RWPE2 (cell line): ENCODE data around the gene ZDHHC1.

Experiments used
- ATAC-seq: fragments of 200-7000 bp; cut with Tn5 transposase; 3 replicates; pipeline ENCODE4 v1.9.1; 2021; ENCODE audit warnings: low read depth
- DNase-seq: peaks from one replicate; pipeline ENCODE4 v3.0.0-alpha.2; 2020; ENCODE audit warnings: low spot score
- H3K27ac ChIP-seq: fragments of 450-650 bp; 2 replicates; pipeline ENCODE4 v1.5.1; 2017; ENCODE audit warnings: mild to moderate bottlenecking; ENCODE audit not compliant: poor library complexity, severe bottlenecking
- H3K27me3 ChIP-seq: fragments of 250-450 bp; sonication (Bioruptor Pico); 2 replicates; pipeline ENCODE4 v1.5.1; 2021; ENCODE audit warnings: mild to moderate bottlenecking, moderate library complexity; ENCODE audit not compliant: insufficient read depth, poor library complexity, severe bottlenecking
- H3K36me3 ChIP-seq: fragments of 250-450 bp; sonication (Bioruptor Pico); 2 replicates; pipeline ENCODE4 v1.5.1; 2020; ENCODE audit warnings: low read depth, mild to moderate bottlenecking, moderate library complexity
- H3K4me1 ChIP-seq: fragments of 250-450 bp; sonication (Bioruptor Pico); 2 replicates; pipeline ENCODE4 v1.5.1; 2021; ENCODE audit warnings: mild to moderate bottlenecking, moderate library complexity; ENCODE audit not compliant: insufficient read depth, poor library complexity, severe bottlenecking
- H3K4me3 ChIP-seq: fragments of 250-450 bp; sonication (Bioruptor Pico); 2 replicates; pipeline ENCODE4 v1.5.1; 2021; ENCODE audit warnings: mild to moderate bottlenecking, moderate library complexity; ENCODE audit not compliant: severe bottlenecking
- H3K9me3 ChIP-seq: fragments of 250-450 bp; sonication (Bioruptor Pico); 2 replicates; pipeline ENCODE4 v1.5.1; 2021; ENCODE audit warnings: mild to moderate bottlenecking, moderate library complexity; ENCODE audit not compliant: severe bottlenecking
- TF ChIP-seq, protein P1 (sequence below): fragments of 450-650 bp; IDR thresholded peaks from one replicate; pipeline ENCODE4 v1.5.1; 2017; ENCODE audit warnings: mild to moderate bottlenecking, moderate library complexity; ENCODE audit not compliant: poor library complexity, severe bottlenecking

The ZDHHC1 gene

DNA sequence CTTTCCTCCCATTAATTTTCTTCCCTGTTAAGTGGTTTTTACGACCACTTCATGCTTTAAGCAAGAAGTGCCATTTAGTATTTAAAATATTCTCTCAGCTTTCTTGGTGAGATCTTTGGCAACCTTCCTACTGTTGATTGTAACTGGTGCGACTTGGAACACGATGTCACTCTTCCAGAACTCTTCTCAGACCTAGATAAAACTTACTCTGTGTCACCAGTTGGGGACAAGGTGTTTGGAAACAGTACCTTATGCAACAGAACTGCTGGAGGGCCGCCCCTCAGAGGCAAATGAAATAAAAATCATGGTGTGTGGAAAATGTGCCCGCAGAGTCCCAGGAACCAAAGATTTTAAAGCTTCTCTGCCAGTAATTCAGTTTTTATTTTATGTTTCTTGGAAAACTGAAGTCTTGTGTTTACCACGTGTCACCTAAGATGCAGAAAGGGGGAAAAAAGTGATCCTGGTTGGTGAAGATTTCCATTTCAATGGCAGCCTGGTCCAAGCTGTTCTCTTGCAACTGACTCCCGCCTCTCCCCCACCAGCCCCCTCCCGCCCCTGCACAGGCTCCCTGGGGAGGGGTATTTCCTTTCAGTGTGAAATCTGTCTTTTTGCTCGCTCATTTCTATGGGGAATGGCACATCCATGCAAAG, 7.5 kb upstream of the ZDHHC1 start:
- no peaks in the 10 kb centered on the region for H3K27me3 ChIP-seq
- DNase-seq (no peak), ATAC-seq (no peak)
- no peaks in the 10 kb centered on the region for H3K9me3 ChIP-seq
- no peaks in the 10 kb centered on the region for H3K36me3 ChIP-seq
- no peak overlapping the region for H3K27ac ChIP-seq
- H3K4me3 ChIP-seq: no peak overlapping the region
- TF ChIP-seq, protein P1, sequence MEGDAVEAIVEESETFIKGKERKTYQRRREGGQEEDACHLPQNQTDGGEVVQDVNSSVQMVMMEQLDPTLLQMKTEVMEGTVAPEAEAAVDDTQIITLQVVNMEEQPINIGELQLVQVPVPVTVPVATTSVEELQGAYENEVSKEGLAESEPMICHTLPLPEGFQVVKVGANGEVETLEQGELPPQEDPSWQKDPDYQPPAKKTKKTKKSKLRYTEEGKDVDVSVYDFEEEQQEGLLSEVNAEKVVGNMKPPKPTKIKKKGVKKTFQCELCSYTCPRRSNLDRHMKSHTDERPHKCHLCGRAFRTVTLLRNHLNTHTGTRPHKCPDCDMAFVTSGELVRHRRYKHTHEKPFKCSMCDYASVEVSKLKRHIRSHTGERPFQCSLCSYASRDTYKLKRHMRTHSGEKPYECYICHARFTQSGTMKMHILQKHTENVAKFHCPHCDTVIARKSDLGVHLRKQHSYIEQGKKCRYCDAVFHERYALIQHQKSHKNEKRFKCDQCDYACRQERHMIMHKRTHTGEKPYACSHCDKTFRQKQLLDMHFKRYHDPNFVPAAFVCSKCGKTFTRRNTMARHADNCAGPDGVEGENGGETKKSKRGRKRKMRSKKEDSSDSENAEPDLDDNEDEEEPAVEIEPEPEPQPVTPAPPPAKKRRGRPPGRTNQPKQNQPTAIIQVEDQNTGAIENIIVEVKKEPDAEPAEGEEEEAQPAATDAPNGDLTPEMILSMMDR: no peak
- no peaks in the 10 kb centered on the region for H3K4me1 ChIP-seq

GRCh38 chr16:67423015-67423414, 6.7 kb upstream of the ZDHHC1 start:
- TF ChIP-seq, protein P1: no peak
- Histone ChIP-seq H3K27ac (no peak overlapping the region), H3K4me3 (no peak overlapping the region), H3K9me3 (no peaks in the 10 kb centered on the region), H3K36me3 (no peaks in the 10 kb centered on the region), H3K27me3 (no peaks in the 10 kb centered on the region), H3K4me1 (no peaks in the 10 kb centered on the region)
- ATAC-seq: no peak
- DNase-seq: no peak

- TF ChIP-seq, protein P1: no peak
- Histone ChIP-seq H3K27ac (no peak overlapping the region), H3K4me3 (no peak overlapping the region), H3K27me3 (no peaks in the 10 kb centered on the region), H3K36me3 (no peaks in the 10 kb centered on the region), H3K4me1 (no peaks in the 10 kb centered on the region), H3K9me3 (no peaks in the 10 kb centered on the region)
- ATAC-seq (no peak), DNase-seq (no peak)
Measured at GRCh38 chr16:67421030-67421429, 4.8 kb upstream of the ZDHHC1 start.

- no peak overlapping the region for H3K27ac ChIP-seq
Measured at GRCh38 chr16:67419931-67420330, 3.7 kb upstream of the ZDHHC1 start.

GRCh38 chr16:67419502-67419901, 3.2 kb upstream of the ZDHHC1 start:
- Histone ChIP-seq H3K4me3 (no peak overlapping the region), H3K27me3 (no peaks in the 10 kb centered on the region), H3K9me3 (no peaks in the 10 kb centered on the region), H3K27ac (no peak overlapping the region), H3K4me1 (no peaks in the 10 kb centered on the region), H3K36me3 (no peaks in the 10 kb centered on the region)
- DNase-seq (no peak), ATAC-seq (no peak)
- TF ChIP-seq, protein P1: no peak

More at GRCh38 chr16:67419931-67420330, 3.7 kb upstream of the ZDHHC1 start:
- Histone ChIP-seq H3K27me3 (no peaks in the 10 kb centered on the region), H3K4me1 (no peaks in the 10 kb centered on the region), H3K36me3 (no peaks in the 10 kb centered on the region), H3K9me3 (no peaks in the 10 kb centered on the region), H3K4me3 (no peak overlapping the region)
- ATAC-seq (no peak), DNase-seq (no peak)
- TF ChIP-seq, protein P1: no peak
